Mucosa of descending colon (tissue), 3 donors: ENCODE results near the gene HPGD. TPM values are rescaled to one million over a fixed set of nuclear protein-coding genes. Genes with fewer than 3 reads are reported as not detected.
A peak's percentile ranks its signal among the peaks of the same experiment; 100 is the strongest.

Experiments used
- ATAC-seq: fragments of 200-7000 bp; cut with Tn5 transposase; one replicate; pipeline ENCODE4 v1.9.1; 2020; ENCODE audit warnings: mild to moderate bottlenecking, moderate library complexity
- DNase-seq, 3 donors: peaks; one replicate each; pipeline ENCODE4 v3.0.0-alpha.2; 2020
- H3K36me3 ChIP-seq: fragments of 200-600 bp; one replicate; pipeline ENCODE4 v1.8.0; 2021; ENCODE audit warnings: low read depth, mild to moderate bottlenecking
- H3K4me1 ChIP-seq: fragments of 200-600 bp; one replicate; pipeline ENCODE4 v1.8.0; 2021; ENCODE audit warnings: low read depth, mild to moderate bottlenecking
- H3K4me3 ChIP-seq: fragments of 200-600 bp; one replicate; pipeline ENCODE4 v1.8.0; 2021; ENCODE audit warnings: mild to moderate bottlenecking
- H3K9me3 ChIP-seq: fragments of 200-600 bp; one replicate; pipeline ENCODE4 v1.8.0; 2021; ENCODE audit warnings: mild to moderate bottlenecking
- intact Hi-C, 2 donors: fragments of 100-400 bp; cut with DNase I in 1 of 2; cut with micrococcal nuclease in 1 of 2; formaldehyde crosslinking; loops; one replicate each; pipeline versions ENCODE4 v1.11.0 to v1.11.1; 2022; cut with DNase I, micrococcal nuclease
- total RNA-seq, 3 donors: library from RNA; stranded (reverse); fragmentation: NEBNext Ultra II Directional in 2 of 3; extraction: Animal tissue kit (Norgen Biotek cat#: 25700) in 2 of 3; gene quantifications; one replicate each; pipeline versions ENCODE4 v1.2.1 to v1.2.4, GENCODE V29; 2021 to 2023
- TF ChIP-seq, protein P1 (sequence below): fragments of 200-600 bp; IDR thresholded peaks from one replicate; pipeline ENCODE4 v1.8.0; 2022; ENCODE audit warnings: antibody characterized with exemption, mild to moderate bottlenecking
- donor health status: DM: no; HTN: no; CAD: no; lungs with moderate emphysema.
- donor health status: DM: no; HTN: no; CAD: no.
- donor health status: DM: no; HTN: yes; CAD: no.

Gene HPGD
- total RNA-seq, 3 donors from 2014 or later: 177 to 256 (median 237) TPM

DNA sequence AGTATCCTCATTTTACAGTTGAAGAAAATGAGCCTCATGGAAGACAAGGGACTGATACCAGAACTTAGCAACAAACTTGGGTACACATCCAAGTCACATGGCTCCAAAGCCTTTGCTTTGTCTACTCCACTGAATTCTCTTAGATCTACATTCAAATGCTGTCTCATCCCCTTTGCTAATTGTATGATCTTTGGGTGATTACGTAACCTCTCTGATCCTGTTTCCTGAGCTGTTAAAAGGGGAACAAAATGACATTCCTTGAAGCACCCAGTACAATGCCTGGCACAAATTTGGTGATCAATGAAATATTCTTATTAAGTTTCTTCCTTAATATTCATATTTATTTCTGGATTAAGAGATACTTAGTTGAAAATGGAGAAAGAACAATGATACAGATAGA lies 5.9 kb upstream of the HPGD start:
- TF ChIP-seq, protein P1, sequence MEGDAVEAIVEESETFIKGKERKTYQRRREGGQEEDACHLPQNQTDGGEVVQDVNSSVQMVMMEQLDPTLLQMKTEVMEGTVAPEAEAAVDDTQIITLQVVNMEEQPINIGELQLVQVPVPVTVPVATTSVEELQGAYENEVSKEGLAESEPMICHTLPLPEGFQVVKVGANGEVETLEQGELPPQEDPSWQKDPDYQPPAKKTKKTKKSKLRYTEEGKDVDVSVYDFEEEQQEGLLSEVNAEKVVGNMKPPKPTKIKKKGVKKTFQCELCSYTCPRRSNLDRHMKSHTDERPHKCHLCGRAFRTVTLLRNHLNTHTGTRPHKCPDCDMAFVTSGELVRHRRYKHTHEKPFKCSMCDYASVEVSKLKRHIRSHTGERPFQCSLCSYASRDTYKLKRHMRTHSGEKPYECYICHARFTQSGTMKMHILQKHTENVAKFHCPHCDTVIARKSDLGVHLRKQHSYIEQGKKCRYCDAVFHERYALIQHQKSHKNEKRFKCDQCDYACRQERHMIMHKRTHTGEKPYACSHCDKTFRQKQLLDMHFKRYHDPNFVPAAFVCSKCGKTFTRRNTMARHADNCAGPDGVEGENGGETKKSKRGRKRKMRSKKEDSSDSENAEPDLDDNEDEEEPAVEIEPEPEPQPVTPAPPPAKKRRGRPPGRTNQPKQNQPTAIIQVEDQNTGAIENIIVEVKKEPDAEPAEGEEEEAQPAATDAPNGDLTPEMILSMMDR: no peak
- intact Hi-C loops: no loop called here
- Histone ChIP-seq H3K4me1 (no peaks in the 10 kb centered on the region), H3K36me3 (no peaks in the 10 kb centered on the region), H3K4me3 (no peak overlapping the region), H3K9me3 (no peaks in the 10 kb centered on the region)
- no peak for DNase-seq
- ATAC-seq: no peak

DNA sequence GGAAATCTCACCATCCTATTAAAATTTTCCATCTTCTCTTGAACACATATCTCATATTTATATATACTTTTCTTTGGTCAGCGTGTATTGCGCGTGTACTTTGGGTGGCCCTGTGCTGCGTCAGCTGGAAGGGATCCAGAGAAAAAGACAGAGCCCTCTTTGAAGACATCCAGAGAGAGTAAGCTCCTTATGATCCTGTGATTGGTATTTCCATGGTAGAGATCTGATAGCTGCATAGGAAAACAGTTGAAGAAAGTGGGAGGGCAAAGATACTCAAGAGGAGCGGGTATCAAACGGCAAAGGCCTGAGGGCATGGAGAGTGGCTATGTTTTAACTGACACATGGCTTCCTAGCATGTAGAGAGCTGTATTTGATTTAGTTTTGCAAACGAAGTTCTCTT lies 4.4 kb upstream of the HPGD start:
- ATAC-seq: no peak
- H3K36me3 ChIP-seq: no peaks in the 10 kb centered on the region
- TF ChIP-seq, protein P1: no peak
- intact Hi-C loops: no loop called here
- no peaks in the 10 kb centered on the region for H3K4me1 ChIP-seq
- H3K9me3 ChIP-seq: no peaks in the 10 kb centered on the region
- H3K4me3 ChIP-seq: no peak overlapping the region
- DNase-seq: no peak

DNA sequence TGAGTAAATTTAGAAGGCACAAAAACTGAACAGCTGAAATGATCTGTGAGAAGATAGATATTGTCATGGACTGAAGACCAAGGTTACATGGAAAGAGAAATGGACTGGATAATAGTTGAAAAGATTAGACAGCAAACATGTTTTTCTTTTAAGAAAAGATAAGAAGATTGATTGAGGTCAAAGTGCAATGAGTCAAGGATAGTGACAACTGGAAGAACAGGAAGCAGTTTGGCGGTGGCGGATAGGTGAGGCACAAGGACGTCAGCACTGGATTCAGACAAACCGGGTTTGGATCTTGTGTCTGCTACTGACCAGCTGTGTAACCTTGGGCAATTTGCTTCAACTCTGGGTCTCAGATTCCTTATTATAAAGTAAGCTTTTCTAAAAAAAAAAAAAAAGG lies 2.0 kb upstream of the HPGD start:
- Histone ChIP-seq H3K9me3 (no peaks in the 10 kb centered on the region), H3K36me3 (no peaks in the 10 kb centered on the region), H3K4me1 (no peaks in the 10 kb centered on the region), H3K4me3 (no peak overlapping the region)
- TF ChIP-seq, protein P1: no peak
- intact Hi-C loops: no loop called here
- ATAC-seq: peak; percentile 69
- DNase-seq: peak; percentile 60 to 76 (median 68)

DNA sequence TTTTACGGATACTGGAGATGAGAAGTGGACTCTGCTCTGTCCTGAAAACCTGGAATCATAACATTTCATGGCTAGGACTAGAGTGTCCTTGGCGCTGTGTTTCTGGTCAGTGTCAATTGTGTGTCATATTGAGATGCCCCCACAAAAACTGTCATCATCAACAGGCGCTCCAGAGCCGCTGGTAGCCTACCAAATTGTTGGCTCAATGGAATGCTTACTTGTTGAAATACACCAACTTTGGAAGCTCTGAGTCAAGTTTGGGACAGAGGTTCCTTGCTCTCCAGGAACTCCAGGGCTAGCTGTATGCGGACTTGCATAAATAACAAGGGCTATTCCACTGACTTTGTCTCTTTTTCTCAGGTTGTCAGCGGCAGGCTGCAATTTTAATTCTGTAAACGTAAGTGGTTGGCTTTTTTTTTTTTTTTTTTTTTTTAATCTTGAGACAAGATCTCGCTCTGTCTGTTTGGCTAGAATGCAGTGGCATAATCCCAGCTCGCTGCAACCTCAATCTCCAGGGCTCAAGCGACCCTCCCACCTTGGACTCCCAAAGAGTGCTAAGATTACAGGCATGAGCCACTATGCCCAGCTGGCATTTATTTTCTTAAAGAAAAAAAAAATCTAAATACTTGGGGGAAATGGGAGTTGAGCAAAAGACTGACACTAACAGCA lies 871 bp upstream of the HPGD start:
- Histone ChIP-seq H3K9me3 (no peaks in the 10 kb centered on the region), H3K4me3 (peak overlapping the region; percentile 35), H3K36me3 (no peaks in the 10 kb centered on the region), H3K4me1 (no peaks in the 10 kb centered on the region)
- ATAC-seq (peak; percentile 3), DNase-seq (peak in 1 of 3 donors; percentile 28)
- intact Hi-C loops: loop anchor here in 1 of 2 donors (2.0 kb wide), 1 partner anchor 26 kb away; no protein-coding TSS in a partner anchor
- TF ChIP-seq, protein P1: no peak

DNA sequence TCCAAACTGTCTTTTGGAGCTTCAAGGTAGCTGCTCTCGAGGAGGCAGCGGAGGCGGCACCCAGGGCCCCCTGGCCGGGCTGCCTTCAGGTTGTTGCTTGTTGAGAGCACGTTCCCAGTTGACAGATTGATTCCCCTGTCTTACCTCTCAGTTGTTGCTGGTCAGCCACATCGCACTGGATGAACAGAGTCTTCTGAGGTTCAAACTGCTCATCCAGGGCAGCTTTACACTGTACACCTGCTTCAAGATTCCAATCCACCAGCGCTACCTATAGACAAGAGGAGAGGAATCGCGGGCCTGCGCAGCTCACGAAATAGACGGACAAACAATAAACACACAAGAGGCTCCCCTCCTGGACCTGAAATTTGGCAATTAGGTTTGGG lies 497 bp downstream of the HPGD start:
- H3K9me3 ChIP-seq: no peaks in the 10 kb centered on the region
- ATAC-seq: peak; percentile 75
- DNase-seq: peak in 1 of 3 donors; percentile 71
- H3K4me3 ChIP-seq: peak overlapping the region; percentile 35
- H3K4me1 ChIP-seq: no peaks in the 10 kb centered on the region
- intact Hi-C loops: loop anchor here in 1 of 2 donors (2.0 kb wide), 1 partner anchor 25 kb away; no protein-coding TSS in a partner anchor
- H3K36me3 ChIP-seq: no peaks in the 10 kb centered on the region
- TF ChIP-seq, protein P1: no peak
